Activated CD8-positive, alpha-beta T cell treated with anti-CD3 and anti-CD28 coated beads for 36 hours (primary cell): ENCODE results near the gene GABARAPL2. TPM values are rescaled to one million over a fixed set of nuclear protein-coding genes. Genes with fewer than 3 reads are reported as not detected.
"Not testable (repeated sequence)": the region's sequence is repeated elsewhere in the genome, so short reads cannot be mapped to it uniquely, and the experiment has no call there.

Experiments used
- ATAC-seq: fragments of 200-7000 bp; cut with Tn5 transposase; one replicate; pipeline ENCODE4 v1.10.0; 2021; ENCODE audit warnings: mild to moderate bottlenecking, moderate library complexity
- CTCF ChIA-PET: fragments of 350-600 bp; sonication (Branson Sonifier 250); formaldehyde crosslinking; loops from one replicate; lab custom pipeline; 2021; ENCODE audit warnings: antibody characterized with exemption; lab: Charles Lee
- POLR2A ChIA-PET: fragments of 350-600 bp; sonication (Branson Sonifier 250); formaldehyde crosslinking; loops from one replicate; lab custom pipeline; 2021; ENCODE audit warnings: antibody characterized with exemption; lab: Charles Lee
- DNase-seq: peaks from one replicate; pipeline ENCODE4 v3.0.0-alpha.2; 2020
- H3K27ac Mint-ChIP-seq: one replicate; pipeline ENCODE4 v1.8.0; 2021; ENCODE audit warnings: mild to moderate bottlenecking, mixed read lengths
- H3K27me3 Mint-ChIP-seq: one replicate; pipeline ENCODE4 v1.8.0; 2021; ENCODE audit warnings: mixed read lengths
- H3K36me3 Mint-ChIP-seq: one replicate; pipeline ENCODE4 v1.8.0; 2021; ENCODE audit warnings: low read depth, mixed read lengths
- H3K4me1 Mint-ChIP-seq: one replicate; pipeline ENCODE4 v1.8.0; 2021; ENCODE audit warnings: low read depth, mixed read lengths
- H3K4me3 Mint-ChIP-seq: one replicate; pipeline ENCODE4 v1.8.0; 2021; ENCODE audit warnings: mild to moderate bottlenecking, moderate library complexity, mixed read lengths
- H3K9me3 Mint-ChIP-seq: one replicate; pipeline ENCODE4 v1.8.0; 2021; ENCODE audit warnings: mixed read lengths
- CTCF ChIP-seq: fragments of 200-600 bp; IDR thresholded peaks from one replicate; pipeline ENCODE4 v1.8.0; 2022; ENCODE audit warnings: antibody characterized with exemption, mild to moderate bottlenecking
- intact Hi-C: fragments of 100-400 bp; cut with micrococcal nuclease; formaldehyde crosslinking; loops from one replicate; pipeline ENCODE4 v1.10.0; 2022
- total RNA-seq, 2 experiments: library from RNA; stranded (reverse); gene quantifications; one replicate each; pipeline ENCODE4 v1.2.3, GENCODE V29; 2021

GABARAPL2 gene
- total RNA-seq, 2 experiments from 2014 or later, result 56.3 to 57.4 TPM

- ATAC-seq (no peak), DNase-seq (no peak)
- no peaks in the 10 kb centered on the region for H3K36me3 Mint-ChIP-seq
- H3K4me1 Mint-ChIP-seq, result no peaks in the 10 kb centered on the region
- H3K27ac Mint-ChIP-seq, result no peak overlapping the region
- H3K9me3 Mint-ChIP-seq, result no peaks in the 10 kb centered on the region
- CTCF ChIA-PET, result interaction anchor here (1.4 kb wide), 2 partner anchors 9 to 30 kb away, joined by 3 to 4 read pairs; no protein-coding TSS in a partner anchor
- H3K27me3 Mint-ChIP-seq, result no peaks in the 10 kb centered on the region
- H3K4me3 Mint-ChIP-seq, result no peak overlapping the region
- intact Hi-C loops, result no loop called here
- TF ChIP-seq CTCF, result no peak
- POLR2A ChIA-PET, result interaction anchor here (0.9 kb wide), 1 partner anchor 18 kb away, joined by 4 read pairs; no protein-coding TSS in a partner anchor
Measured at GRCh38 chr16:75534560-75535205, 31.5 kb upstream of the GABARAPL2 start.

- no peaks in the 10 kb centered on the region for H3K4me1 Mint-ChIP-seq
- H3K27ac Mint-ChIP-seq, result no peak overlapping the region
- intact Hi-C loops, result no loop called here
- no peaks in the 10 kb centered on the region for H3K9me3 Mint-ChIP-seq
- H3K4me3 Mint-ChIP-seq, result no peak overlapping the region
- ChIA-PET POLR2A (interaction anchor here (0.9 kb wide), 1 partner anchor 18 kb away, joined by 4 read pairs; no protein-coding TSS in a partner anchor), CTCF (interaction anchor here (1.1 to 1.4 kb wide), 3 partner anchors 8 to 30 kb away, joined by 3 to 4 read pairs (median 3); no protein-coding TSS in a partner anchor)
- H3K36me3 Mint-ChIP-seq, result no peaks in the 10 kb centered on the region
- ATAC-seq, result no peak
- DNase-seq, result no peak
- no peak for TF ChIP-seq CTCF
- no peaks in the 10 kb centered on the region for H3K27me3 Mint-ChIP-seq
Measured at GRCh38 chr16:75535211-75535843, 30.9 kb upstream of the GABARAPL2 start.

- H3K9me3 Mint-ChIP-seq, result no peaks in the 10 kb centered on the region
- DNase-seq (no peak), ATAC-seq (no peak)
- TF ChIP-seq CTCF, result no peak
- no peaks in the 10 kb centered on the region for H3K36me3 Mint-ChIP-seq
- ChIA-PET CTCF (interaction anchor here (1.1 to 1.4 kb wide), 2 partner anchors 14 to 29 kb away, joined by 3 to 4 read pairs; no protein-coding TSS in a partner anchor), POLR2A (no interaction called here)
- intact Hi-C loops, result no loop called here
- no peak within 1 kb of the TSS for H3K4me3 Mint-ChIP-seq
- no peak within 1 kb of the TSS for H3K27ac Mint-ChIP-seq
- H3K27me3 Mint-ChIP-seq, result no peaks in the 10 kb centered on the region
- H3K4me1 Mint-ChIP-seq, result no peaks in the 10 kb centered on the region
Measured at GRCh38 chr16:75535901-75536300, 30.3 kb upstream of the GABARAPL2 start, which contains the start of gene CHST5. CHST5 (minus strand) TSS chr16:75536108; CDS start chr16:75530384, 5,724 bp downstream.

GRCh38 chr16:75537776-75538175, 28.4 kb upstream of the GABARAPL2 start:
- DNase-seq (no peak), ATAC-seq (no peak)
- Mint-ChIP-seq H3K27me3 (no peaks in the 10 kb centered on the region), H3K9me3 (no peaks in the 10 kb centered on the region), H3K27ac (no peak overlapping the region), H3K4me3 (no peak overlapping the region), H3K4me1 (no peaks in the 10 kb centered on the region), H3K36me3 (no peaks in the 10 kb centered on the region)
- TF ChIP-seq CTCF, result no peak
- ChIA-PET POLR2A (no interaction called here), CTCF (no interaction called here)
- intact Hi-C loops, result no loop called here

- DNase-seq, POLR2A ChIA-PET, H3K27me3 Mint-ChIP-seq, H3K36me3 Mint-ChIP-seq, CTCF ChIA-PET, intact Hi-C loops, H3K27ac Mint-ChIP-seq, H3K4me1 Mint-ChIP-seq, ATAC-seq, H3K9me3 Mint-ChIP-seq, H3K4me3 Mint-ChIP-seq: not testable (repeated sequence)
Measured at GRCh38 chr16:75538882-75539565, 27.2 kb upstream of the GABARAPL2 start.
